ENCODE measurements around the gene NRDE2.

DNA sequence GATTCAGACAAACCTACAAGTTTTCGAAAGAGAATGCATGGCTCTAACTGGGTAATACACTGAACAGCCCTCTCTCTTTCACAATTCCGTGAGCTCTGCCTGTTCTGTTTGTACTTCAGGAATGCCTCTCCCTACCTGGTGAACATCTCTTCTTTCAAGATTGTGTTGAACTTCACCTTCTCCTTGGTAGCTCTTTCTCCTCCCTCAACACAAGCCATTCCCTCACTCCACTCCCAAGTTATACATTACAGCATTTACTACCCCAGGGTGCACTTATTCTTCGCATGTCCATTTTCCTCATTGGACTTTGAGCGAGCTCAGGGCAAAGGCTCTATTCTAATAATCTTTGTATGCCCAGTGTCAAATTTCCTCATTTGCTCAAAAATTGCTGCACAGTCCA lies 28.3 kb downstream of the NRDE2 start:
- TF ChIP-seq, protein P1, sequence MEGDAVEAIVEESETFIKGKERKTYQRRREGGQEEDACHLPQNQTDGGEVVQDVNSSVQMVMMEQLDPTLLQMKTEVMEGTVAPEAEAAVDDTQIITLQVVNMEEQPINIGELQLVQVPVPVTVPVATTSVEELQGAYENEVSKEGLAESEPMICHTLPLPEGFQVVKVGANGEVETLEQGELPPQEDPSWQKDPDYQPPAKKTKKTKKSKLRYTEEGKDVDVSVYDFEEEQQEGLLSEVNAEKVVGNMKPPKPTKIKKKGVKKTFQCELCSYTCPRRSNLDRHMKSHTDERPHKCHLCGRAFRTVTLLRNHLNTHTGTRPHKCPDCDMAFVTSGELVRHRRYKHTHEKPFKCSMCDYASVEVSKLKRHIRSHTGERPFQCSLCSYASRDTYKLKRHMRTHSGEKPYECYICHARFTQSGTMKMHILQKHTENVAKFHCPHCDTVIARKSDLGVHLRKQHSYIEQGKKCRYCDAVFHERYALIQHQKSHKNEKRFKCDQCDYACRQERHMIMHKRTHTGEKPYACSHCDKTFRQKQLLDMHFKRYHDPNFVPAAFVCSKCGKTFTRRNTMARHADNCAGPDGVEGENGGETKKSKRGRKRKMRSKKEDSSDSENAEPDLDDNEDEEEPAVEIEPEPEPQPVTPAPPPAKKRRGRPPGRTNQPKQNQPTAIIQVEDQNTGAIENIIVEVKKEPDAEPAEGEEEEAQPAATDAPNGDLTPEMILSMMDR (IDR thresholded peaks at IDR 0.05; ENCODE audit: insufficient read depth, low read length), result no peak
- no peak for TF ChIP-seq POLR2AphosphoS5 (IDR thresholded peaks at IDR 0.05; ENCODE audit: low read depth)

Data from HL-60 (cell line).